Mesodermal cell (in vitro differentiated cells): ENCODE measurements around the gene RXFP4. TPM values are rescaled to one million over a fixed set of nuclear protein-coding genes. Genes with fewer than 3 reads are reported as not detected.
"Not testable (repeated sequence)": the region's sequence is repeated elsewhere in the genome, so short reads cannot be mapped to it uniquely, and the experiment has no call there.

Experiments used
- H3K27ac ChIP-seq: 2 replicates; pipeline ENCODE4 v1.7.0; 2013; ENCODE audit warnings: mild to moderate bottlenecking, low read depth, low read length, moderate library complexity; ENCODE audit not compliant: severe bottlenecking
- H3K36me3 ChIP-seq: 2 replicates; pipeline ENCODE4 v1.7.1; 2013; ENCODE audit warnings: mild to moderate bottlenecking, low read length, moderate library complexity; ENCODE audit not compliant: control insufficient read depth, insufficient read depth
- H3K4me1 ChIP-seq: one replicate; pipeline ENCODE4 v1.7.1; 2013; ENCODE audit warnings: mild to moderate bottlenecking, low read length; ENCODE audit not compliant: insufficient read depth, control insufficient read depth, poor library complexity, severe bottlenecking
- H3K4me3 ChIP-seq: 2 replicates; pipeline ENCODE4 v1.7.0; 2013; ENCODE audit warnings: low read length, control low read depth, mild to moderate bottlenecking; ENCODE audit not compliant: insufficient read depth, poor library complexity, severe bottlenecking; ENCODE audit errors: extremely low read depth
- H3K9me3 ChIP-seq: 2 replicates; pipeline ENCODE4 v1.7.1; 2013; ENCODE audit warnings: mild to moderate bottlenecking, low read length, moderate library complexity; ENCODE audit not compliant: control insufficient read depth
- WGBS, 2 experiments: methylation state at CpG; one replicate each; pipeline ENCODE4 v1.1.5; 2013; ENCODE audit warnings: missing lambda C conversion rate in 2 of 2; ENCODE audit not compliant: insufficient coverage in 2 of 2; 5-methylcytosine and 5-hydroxymethylcytosine counted together
- polyA plus RNA-seq, 2 experiments: library from polyadenylated mRNA; stranded (reverse); fragments of 50-300 nt; gene quantifications; one replicate each; pipeline ENCODE4 v1.2.3, GENCODE V29; 2013

RXFP4 gene, protein sequence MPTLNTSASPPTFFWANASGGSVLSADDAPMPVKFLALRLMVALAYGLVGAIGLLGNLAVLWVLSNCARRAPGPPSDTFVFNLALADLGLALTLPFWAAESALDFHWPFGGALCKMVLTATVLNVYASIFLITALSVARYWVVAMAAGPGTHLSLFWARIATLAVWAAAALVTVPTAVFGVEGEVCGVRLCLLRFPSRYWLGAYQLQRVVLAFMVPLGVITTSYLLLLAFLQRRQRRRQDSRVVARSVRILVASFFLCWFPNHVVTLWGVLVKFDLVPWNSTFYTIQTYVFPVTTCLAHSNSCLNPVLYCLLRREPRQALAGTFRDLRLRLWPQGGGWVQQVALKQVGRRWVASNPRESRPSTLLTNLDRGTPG
- not detected for polyA plus RNA-seq (2013, experiment 1 of 2)
- polyA plus RNA-seq (2013, experiment 2 of 2), result not detected

DNA sequence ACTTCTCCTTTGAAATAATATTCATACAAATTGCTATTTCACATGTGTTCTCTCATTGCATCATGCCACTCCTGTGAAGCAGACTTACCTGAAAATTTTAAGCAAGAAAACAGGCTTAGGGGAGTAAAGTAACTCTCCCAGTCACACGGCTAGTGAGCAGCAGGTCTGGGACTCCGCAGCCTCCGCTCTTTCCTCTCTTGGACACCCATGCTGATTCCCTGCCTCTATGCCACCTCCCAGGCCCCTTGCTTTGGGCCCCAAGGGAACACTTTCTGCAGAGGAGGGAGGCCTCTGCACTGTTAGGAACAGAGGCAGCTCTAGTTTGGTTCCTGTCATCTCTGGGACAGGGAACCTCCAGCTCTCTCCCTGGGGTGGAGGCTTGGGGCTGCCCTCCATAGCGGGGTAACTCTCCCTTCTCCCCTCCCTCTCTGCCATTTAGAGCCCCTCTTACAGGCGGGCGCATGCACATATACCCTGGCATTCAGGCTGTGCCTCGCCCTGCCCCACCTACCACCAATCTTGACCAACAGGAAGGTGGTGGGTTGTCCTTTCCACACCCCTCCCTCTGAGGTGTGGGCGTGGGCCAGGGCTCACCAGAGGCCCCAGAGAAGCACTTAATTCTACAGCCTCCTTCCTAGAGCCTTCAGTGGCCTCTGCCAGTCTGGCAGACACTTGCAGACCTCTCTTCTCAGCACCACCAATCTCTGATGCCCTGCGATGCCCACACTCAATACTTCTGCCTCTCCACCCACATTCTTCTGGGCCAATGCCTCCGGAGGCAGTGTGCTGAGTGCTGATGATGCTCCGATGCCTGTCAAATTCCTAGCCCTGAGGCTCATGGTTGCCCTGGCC lies at the start of gene RXFP4:
Gene RXFP4, plus strand, starts transcription at position 646 of the 852 bp plus-strand sequence. Its CDS starts 72 bp downstream, at position 718.
- Histone ChIP-seq H3K4me1 (peaks cover 15% of the 10 kb centered on the region), H3K36me3 (peaks cover 8% of the 10 kb centered on the region), H3K4me3 (no peak within 1 kb of the TSS), H3K9me3 (no peaks in the 10 kb centered on the region), H3K27ac (peak within 1 kb of the TSS; percentile 46)
- WGBS, 2 experiments, result 61 to 91% methylated on average over 6 to 9 of the region's 11 CpGs

DNA sequence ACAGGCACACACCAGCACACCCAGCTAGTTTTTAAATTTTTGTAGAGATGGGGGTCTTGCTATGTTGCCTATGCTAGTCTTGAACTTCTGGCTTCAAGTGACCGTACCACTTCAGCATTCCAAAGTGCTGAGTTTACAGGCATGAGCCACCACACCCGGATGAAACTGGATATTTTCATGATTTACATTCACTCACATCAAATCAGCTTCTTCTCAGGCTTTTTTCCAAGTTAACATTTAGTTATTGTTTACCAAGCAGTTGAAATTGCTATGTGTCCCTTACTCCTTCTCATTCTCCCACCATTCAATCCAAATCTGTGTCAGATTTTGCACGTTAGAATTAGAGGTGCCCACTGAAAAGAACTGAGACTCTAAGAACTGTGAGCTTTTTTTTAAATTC lies 48.6 kb upstream of the RXFP4 start:
- WGBS, 2 experiments, result 51 to 66% methylated on average over 2 to 3 of the region's 3 CpGs
- H3K4me1 ChIP-seq, result peaks cover 6% of the 10 kb centered on the region
- no peaks in the 10 kb centered on the region for H3K9me3 ChIP-seq
- peak overlapping the region; percentile 67 for H3K27ac ChIP-seq
- peaks cover 22% of the 10 kb centered on the region for H3K36me3 ChIP-seq
- no peak overlapping the region for H3K4me3 ChIP-seq

DNA sequence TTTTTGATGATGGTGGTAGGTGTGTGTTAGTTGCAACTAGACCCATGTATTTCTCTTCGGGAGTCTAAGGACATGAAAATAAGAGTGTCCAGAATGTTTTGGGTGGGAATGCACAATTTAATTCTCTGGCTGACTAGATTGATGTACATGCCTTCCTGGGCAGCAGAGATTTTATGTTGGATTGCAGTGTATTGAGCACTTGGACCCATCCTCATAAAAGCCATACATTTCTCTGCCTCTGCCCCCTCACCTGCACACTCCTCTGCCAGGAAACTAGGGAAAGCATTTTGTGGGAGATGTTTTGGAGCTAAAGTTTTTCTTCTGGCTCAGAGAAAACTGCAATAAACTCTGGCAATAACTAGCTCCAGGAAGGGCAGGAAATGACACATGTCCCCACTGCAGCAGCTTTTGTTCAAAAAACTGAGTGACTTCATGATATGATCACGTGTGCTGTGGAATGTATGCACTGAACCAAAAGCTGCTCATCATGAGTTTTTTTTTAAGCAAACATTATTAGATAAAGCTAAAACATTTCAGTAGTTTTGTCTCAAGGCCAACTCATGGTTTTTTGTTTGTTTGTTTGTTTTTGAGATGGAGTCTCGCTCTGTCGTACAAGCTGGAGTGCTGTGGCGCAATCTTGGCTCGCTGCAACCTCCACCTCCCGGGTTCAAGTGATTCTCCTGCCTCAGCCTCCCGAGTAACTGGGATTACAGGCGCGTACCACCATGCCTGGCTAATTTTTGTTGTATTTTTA lies 47.9 kb upstream of the RXFP4 start:
- WGBS, 2 experiments, result 94 to 97% methylated on average over 7 to 8 of the region's 10 CpGs
- no peak overlapping the region for H3K4me3 ChIP-seq
- peaks cover 6% of the 10 kb centered on the region for H3K4me1 ChIP-seq
- H3K36me3 ChIP-seq, result peaks cover 29% of the 10 kb centered on the region
- H3K27ac ChIP-seq, result peak overlapping the region; percentile 67
- no peaks in the 10 kb centered on the region for H3K9me3 ChIP-seq

DNA sequence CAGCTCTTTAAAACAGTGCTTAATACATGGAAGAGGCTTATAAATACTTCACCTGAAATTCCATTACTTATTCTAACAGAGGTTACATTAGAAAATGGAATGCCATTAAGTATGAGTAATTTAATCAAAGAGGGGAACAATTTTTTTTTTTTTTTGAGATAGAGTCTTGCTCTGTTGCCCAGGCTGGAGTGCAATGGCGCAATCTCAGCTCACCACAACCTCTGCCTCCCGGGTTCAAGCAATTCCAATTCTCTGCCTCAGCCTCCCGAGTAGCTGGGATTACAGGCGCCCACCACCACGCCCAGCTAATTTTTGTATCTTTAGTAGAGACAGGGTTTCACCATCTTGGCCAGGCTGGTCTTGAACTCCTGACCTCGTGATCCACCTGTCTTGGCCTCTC lies 45.8 kb upstream of the RXFP4 start:
- H3K27ac ChIP-seq, H3K9me3 ChIP-seq, H3K4me1 ChIP-seq, H3K4me3 ChIP-seq: not testable (repeated sequence)
- peaks cover 50% of the 10 kb centered on the region for H3K36me3 ChIP-seq
- WGBS, 2 experiments, result 91 to 100% methylated on average over 2 to 4 of the region's 6 CpGs

DNA sequence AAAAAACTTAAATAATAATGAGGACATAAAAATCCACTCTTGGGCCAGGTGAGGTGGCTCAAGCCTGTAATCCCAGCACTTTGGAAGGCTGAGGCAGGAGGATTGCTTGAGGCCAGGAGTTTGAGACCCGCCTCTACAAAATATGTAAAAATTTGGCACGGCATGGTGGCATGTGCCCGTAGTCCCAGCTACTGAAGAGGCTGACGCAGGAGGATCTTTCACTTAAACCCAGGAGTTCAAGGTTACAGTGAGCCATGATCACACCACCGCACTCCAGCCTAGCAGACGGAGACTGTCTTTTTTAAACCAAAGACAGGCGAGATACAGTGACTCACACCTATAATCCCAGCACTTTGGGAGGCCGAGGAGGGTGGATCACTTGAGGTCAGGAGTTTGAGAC lies 45.0 kb upstream of the RXFP4 start:
- WGBS, 2 experiments, result 97% methylated on average over 6 of the region's 8 CpGs
- not testable (repeated sequence) for H3K27ac ChIP-seq, H3K4me1 ChIP-seq, H3K4me3 ChIP-seq, H3K9me3 ChIP-seq
- peaks cover 59% of the 10 kb centered on the region for H3K36me3 ChIP-seq

DNA sequence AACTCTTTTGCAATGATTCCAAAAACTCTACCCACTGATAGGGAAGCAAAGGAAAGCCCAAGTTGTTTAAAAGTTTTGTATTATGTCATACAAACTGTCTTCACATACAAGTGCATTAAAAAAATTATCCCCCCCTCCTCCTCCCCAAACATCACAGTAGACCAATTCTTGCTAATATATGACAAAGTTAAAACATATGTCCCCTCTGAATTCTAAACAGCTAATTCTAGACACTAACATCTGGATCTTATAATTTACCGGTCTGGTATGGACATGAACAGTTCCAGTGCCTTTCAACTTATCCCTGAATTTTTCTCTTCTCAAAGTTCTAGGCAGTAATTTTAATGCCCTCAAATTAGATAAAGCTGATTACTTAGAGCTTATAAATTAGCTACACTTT lies 43.7 kb upstream of the RXFP4 start:
- no peak overlapping the region for H3K27ac ChIP-seq
- H3K9me3 ChIP-seq, result no peaks in the 10 kb centered on the region
- H3K4me3 ChIP-seq, result no peak overlapping the region
- peaks cover 6% of the 10 kb centered on the region for H3K4me1 ChIP-seq
- peaks cover 68% of the 10 kb centered on the region for H3K36me3 ChIP-seq
- WGBS, 2 experiments, result 100% methylated on average over 1 of the region's 1 CpG

DNA sequence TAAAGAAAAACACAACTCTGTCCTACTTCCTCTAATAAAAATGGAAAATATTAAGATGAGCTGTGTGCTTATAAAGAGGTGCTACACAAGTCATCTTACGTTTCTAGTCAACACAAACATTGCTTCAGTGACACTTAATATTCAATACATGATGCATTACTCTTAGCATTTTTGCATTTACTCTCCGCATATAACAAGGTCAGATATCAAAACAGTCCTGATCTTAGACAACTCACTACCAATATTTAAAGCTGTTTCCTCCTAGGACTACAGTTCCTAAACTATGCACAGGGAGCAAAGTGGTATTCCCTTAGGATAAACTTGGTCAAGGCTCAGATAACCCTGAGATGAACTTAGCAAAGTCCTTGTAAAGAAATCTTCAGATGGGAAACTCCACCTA lies 42.5 kb upstream of the RXFP4 start:
- peaks cover 76% of the 10 kb centered on the region for H3K36me3 ChIP-seq
- H3K27ac ChIP-seq, result no peak overlapping the region
- H3K4me1 ChIP-seq, result no peaks in the 10 kb centered on the region
- H3K4me3 ChIP-seq, result no peak overlapping the region
- H3K9me3 ChIP-seq, result no peaks in the 10 kb centered on the region
- WGBS, 2 experiments, result 81 to 96% methylated on average over 2 of the region's 2 CpGs

DNA sequence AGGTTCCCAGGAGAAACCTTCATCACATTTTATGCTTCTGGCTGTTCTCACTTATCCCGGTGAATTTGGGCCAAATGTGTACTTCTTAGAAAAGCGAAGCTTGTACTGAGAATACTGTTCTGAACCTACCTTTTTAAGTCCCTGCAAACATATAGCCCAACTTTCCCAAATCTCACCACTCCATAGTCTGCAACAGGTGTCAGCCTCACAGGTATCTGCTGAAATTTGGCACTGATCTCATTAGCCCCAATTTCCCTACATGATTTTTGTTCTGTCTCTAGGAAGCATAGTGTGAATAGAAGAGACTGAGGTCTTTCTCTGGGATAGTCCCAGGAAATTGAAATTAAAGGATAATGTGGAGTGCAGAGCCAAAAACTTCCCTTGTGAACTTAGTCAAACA lies 41.8 kb upstream of the RXFP4 start:
- no peaks in the 10 kb centered on the region for H3K4me1 ChIP-seq
- H3K27ac ChIP-seq, result no peak overlapping the region
- 90 to 100% methylated on average over 2 of the region's 2 CpGs for WGBS, 2 experiments
- no peak overlapping the region for H3K4me3 ChIP-seq
- peaks cover 84% of the 10 kb centered on the region for H3K36me3 ChIP-seq
- H3K9me3 ChIP-seq, result no peaks in the 10 kb centered on the region

DNA sequence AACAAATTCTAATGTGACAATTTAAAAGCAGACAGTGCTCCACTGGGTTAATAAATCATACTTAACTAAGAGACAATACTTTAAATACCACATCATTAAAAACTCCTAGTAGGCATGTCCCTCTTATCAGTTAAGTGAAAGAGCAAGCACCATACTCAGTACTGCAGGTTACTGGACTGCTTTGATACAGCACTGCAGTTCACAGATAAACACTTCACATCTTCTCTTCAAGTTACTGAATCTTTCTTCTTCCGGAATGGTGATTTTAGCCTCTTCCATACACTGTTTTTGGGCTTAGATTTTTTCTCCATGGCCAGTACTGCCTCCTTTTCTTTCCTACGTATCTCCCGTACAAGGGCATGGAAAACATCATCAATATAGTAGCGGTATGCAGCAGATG lies 41.3 kb upstream of the RXFP4 start:
- Histone ChIP-seq H3K4me3 (no peak overlapping the region), H3K4me1 (no peaks in the 10 kb centered on the region), H3K36me3 (peaks cover 89% of the 10 kb centered on the region), H3K9me3 (no peaks in the 10 kb centered on the region), H3K27ac (no peak overlapping the region)
- WGBS, 2 experiments, result 92 to 100% methylated on average over 2 to 3 of the region's 4 CpGs

DNA sequence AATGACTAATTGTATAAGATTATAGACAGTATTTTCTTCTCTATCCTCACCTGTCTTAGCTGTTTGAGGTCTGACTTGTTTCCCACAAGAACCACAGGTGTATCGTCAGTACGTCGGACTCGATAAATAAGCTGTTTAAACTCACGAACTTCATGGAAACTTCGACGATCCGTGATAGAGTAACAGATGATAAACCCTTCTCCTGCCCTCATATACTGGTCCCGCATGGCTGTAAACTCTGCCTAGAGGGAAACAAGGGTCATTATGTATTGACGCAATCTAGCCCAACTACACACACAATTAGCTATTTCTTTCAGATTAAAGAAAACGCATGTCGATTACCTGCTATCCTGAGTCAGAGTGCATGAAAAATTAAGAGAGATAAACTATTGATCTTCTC lies 37.2 kb upstream of the RXFP4 start:
- no peak overlapping the region for H3K27ac ChIP-seq
- H3K4me3 ChIP-seq, result no peak overlapping the region
- no peaks in the 10 kb centered on the region for H3K9me3 ChIP-seq
- H3K36me3 ChIP-seq, result peaks cover 92% of the 10 kb centered on the region
- 90 to 95% methylated on average over 9 to 10 of the region's 12 CpGs for WGBS, 2 experiments
- H3K4me1 ChIP-seq, result no peaks in the 10 kb centered on the region
